MM.1S (cell line): ENCODE results near the gene KRTAP1-1.

Source experiments
- DNase-seq: peaks from one replicate; pipeline ENCODE4 v3.0.0-alpha.2; 2015
- H2AFZ ChIP-seq: fragments of 300-600 bp; sonication (generic); 2 replicates; pipeline ENCODE4 v1.6.0; 2016; ENCODE audit warnings: antibody characterized with exemption, low read length
- H3F3A ChIP-seq: fragments of 300-600 bp; sonication (generic); 2 replicates; pipeline ENCODE4 v1.6.1; 2016; ENCODE audit warnings: mild to moderate bottlenecking, antibody characterized with exemption, low read length, moderate library complexity, mixed read lengths; ENCODE audit not compliant: insufficient read depth
- H3K27ac ChIP-seq: fragments of 300-600 bp; sonication (generic); 2 replicates; pipeline ENCODE4 v1.5.1; 2016; ENCODE audit warnings: mild to moderate bottlenecking, low read length
- H3K27me3 ChIP-seq: fragments of 300-600 bp; sonication (generic); replicated peaks from 2 replicates; pipeline ENCODE4 v1.6.0; 2016; ENCODE audit warnings: low read length; ENCODE audit not compliant: insufficient read depth
- H3K36me3 ChIP-seq: fragments of 300-600 bp; sonication (generic); replicated peaks from 2 replicates; pipeline ENCODE4 v1.6.1; 2016; ENCODE audit warnings: mild to moderate bottlenecking, low read length, mixed read lengths; ENCODE audit not compliant: insufficient read depth
- H3K4me1 ChIP-seq: fragments of 300-600 bp; sonication (generic); 2 replicates; pipeline ENCODE4 v1.6.1; 2016; ENCODE audit warnings: low read length, mixed read lengths
- H3K4me2 ChIP-seq: fragments of 300-600 bp; sonication (generic); 2 replicates; pipeline ENCODE4 v1.6.0; 2016; ENCODE audit warnings: low read depth, low read length
- H3K4me3 ChIP-seq: fragments of 300-600 bp; sonication (generic); 2 replicates; pipeline ENCODE4 v1.5.1; 2016; ENCODE audit warnings: low read length, mixed read lengths
- H3K79me2 ChIP-seq: fragments of 300-600 bp; sonication (generic); 2 replicates; pipeline ENCODE4 v1.6.1; 2016; ENCODE audit warnings: mixed run types, low read length, mixed read lengths
- H3K9ac ChIP-seq: fragments of 300-600 bp; sonication (generic); 2 replicates; pipeline ENCODE4 v1.6.1; 2016; ENCODE audit warnings: low read length, mixed read lengths
- H3K9me2 ChIP-seq: fragments of 300-600 bp; sonication (generic); replicated peaks from 2 replicates; pipeline ENCODE4 v1.6.1; 2016; ENCODE audit warnings: mild to moderate bottlenecking, low read length, mixed read lengths; ENCODE audit not compliant: insufficient read depth
- H3K9me3 ChIP-seq: fragments of 300-600 bp; sonication (generic); replicated peaks from 2 replicates; pipeline ENCODE4 v1.6.1; 2016; ENCODE audit warnings: mild to moderate bottlenecking, low read length, mixed read lengths; ENCODE audit not compliant: insufficient read depth
- H4K20me1 ChIP-seq: fragments of 300-600 bp; sonication (generic); 2 replicates; pipeline ENCODE4 v1.6.1; 2016; ENCODE audit warnings: mild to moderate bottlenecking, low read length, moderate library complexity, mixed read lengths; ENCODE audit not compliant: insufficient read depth
- CTCF ChIP-seq: fragments of 300-600 bp; sonication (generic); IDR thresholded peaks from 2 replicates; pipeline ENCODE4 v1.5.1; 2016; ENCODE audit warnings: antibody characterized with exemption, low read length, mixed read lengths
- EZH2 ChIP-seq: fragments of 300-600 bp; sonication (generic); optimal IDR thresholded peaks from 2 replicates; pipeline ENCODE3; 2017; ENCODE audit warnings: low read depth, mild to moderate bottlenecking, antibody characterized with exemption, low read length, mixed read lengths
- EZH2phosphoT487 ChIP-seq: fragments of 300-600 bp; sonication (generic); IDR thresholded peaks from 2 replicates; pipeline ENCODE4 v1.6.1; 2018; ENCODE audit warnings: antibody characterized with exemption, low read length

The KRTAP1-1 gene

GRCh38 chr17:40992666-40993065 is 48.6 kb downstream of the KRTAP1-1 start:
- Histone ChIP-seq H3K36me3 (no peaks in the 10 kb centered on the region), H3K9me2 (no peaks in the 10 kb centered on the region), H3K4me1 (no peaks in the 10 kb centered on the region), H4K20me1 (no peaks in the 10 kb centered on the region), H3K27me3 (no peaks in the 10 kb centered on the region), H3F3A (no peaks in the 10 kb centered on the region), H3K4me3 (no peak overlapping the region), H3K9me3 (no peaks in the 10 kb centered on the region), H3K4me2 (no peak overlapping the region), H2AFZ (no peak overlapping the region), H3K27ac (no peak overlapping the region), H3K9ac (no peak overlapping the region), H3K79me2 (no peaks in the 10 kb centered on the region)
- TF ChIP-seq EZH2phosphoT487 (no peak), EZH2 (no peak), CTCF (no peak)
- no peak for DNase-seq
